Spinal cord (tissue), 10 donors: ENCODE measurements around the gene EEFSEC. TPM values are rescaled to one million over a fixed set of nuclear protein-coding genes. Genes with fewer than 3 reads are reported as not detected.

Experiments
- DNase-seq, 6 donors: peaks; one replicate each; pipeline versions ENCODE4 v3.0.0 to v3.0.0-alpha.2; 2013 to 2015; ENCODE audit warnings: low spot score in 6 of 6, low read depth in 4 of 6
- H3K27ac ChIP-seq: one replicate; pipeline ENCODE4 v1.5.1; 2013; ENCODE audit warnings: low read depth, low read length, control low read depth
- H3K27me3 ChIP-seq: one replicate; pipeline ENCODE4 v1.6.1; 2013; ENCODE audit warnings: low read length; ENCODE audit not compliant: control insufficient read depth, insufficient read depth
- H3K36me3 ChIP-seq: one replicate; pipeline ENCODE4 v1.6.1; 2013; ENCODE audit warnings: low read length; ENCODE audit not compliant: control insufficient read depth, insufficient read depth
- H3K4me1 ChIP-seq: one replicate; pipeline ENCODE4 v1.6.1; 2013; ENCODE audit warnings: low read length; ENCODE audit not compliant: control insufficient read depth, insufficient read depth
- H3K4me3 ChIP-seq: one replicate; pipeline ENCODE4 v1.5.1; 2013; ENCODE audit warnings: low read depth, low read length, control low read depth
- H3K9me3 ChIP-seq: one replicate; pipeline ENCODE4 v1.6.1; 2013; ENCODE audit warnings: low read length; ENCODE audit not compliant: control insufficient read depth, insufficient read depth
- WGBS: methylation state at CpG from one replicate; pipeline ENCODE4 v1.1.5; 2013; ENCODE audit warnings: missing lambda C conversion rate; ENCODE audit not compliant: insufficient coverage; 5-methylcytosine and 5-hydroxymethylcytosine counted together
- polyA plus RNA-seq, 2 donors: library from polyadenylated mRNA; unstranded; fragments of 120-200 nt; gene quantifications; one replicate each; pipeline ENCODE4 v1.2.1, GENCODE V29; 2013; ENCODE audit not compliant: insufficient read length in 2 of 2
- total RNA-seq, 2 donors: library from RNA; depleted of rRNA in 1 of 2; stranded (reverse); fragments of 120-200 nt in 1 of 2; fragments of >200 nt in 1 of 2; gene quantifications; one replicate each; pipeline versions ENCODE4 v1.2.3 to v1.2.4, GENCODE V29; 2013 to 2014
- donor health status: healthy.

The EEFSEC gene
- total and polyA plus RNA-seq, 4 donors: 6.4 to 29.1 (median 18.3) TPM

- DNase-seq: no peak
- H3K9me3 ChIP-seq: no peaks in the 10 kb centered on the region
- peaks cover 23% of the 10 kb centered on the region for H3K36me3 ChIP-seq
- H3K4me3 ChIP-seq: no peak overlapping the region
- H3K27ac ChIP-seq: no peak overlapping the region
- 90% methylated on average over 12 of the region's 17 CpGs for WGBS
- peaks cover 29% of the 10 kb centered on the region for H3K4me1 ChIP-seq
- no peaks in the 10 kb centered on the region for H3K27me3 ChIP-seq
These were observed 170.2 kb downstream of the EEFSEC start for GRCh38 chr3:128323206-128324081.

- peaks cover 21% of the 10 kb centered on the region for H3K36me3 ChIP-seq
- H3K27me3 ChIP-seq: no peaks in the 10 kb centered on the region
- no peak for DNase-seq
- no peak overlapping the region for H3K27ac ChIP-seq
- no peaks in the 10 kb centered on the region for H3K9me3 ChIP-seq
- WGBS: 81% methylated on average over 6 of the region's 8 CpGs
- H3K4me1 ChIP-seq: peaks cover 31% of the 10 kb centered on the region
- no peak overlapping the region for H3K4me3 ChIP-seq
These were observed 171.8 kb downstream of the EEFSEC start for GRCh38 chr3:128324911-128325592.

- 67% methylated on average over 1 of the region's 4 CpGs for WGBS
- H3K36me3 ChIP-seq: peaks cover 19% of the 10 kb centered on the region
- DNase-seq: no peak
These were observed 173.0 kb downstream of the EEFSEC start for GRCh38 chr3:128326051-128326823.

GRCh38 chr3:128327606-128328031 lies 174.3 kb downstream of the EEFSEC start:
- no peak for DNase-seq
- Histone ChIP-seq H3K36me3 (peaks cover 15% of the 10 kb centered on the region), H3K9me3 (no peaks in the 10 kb centered on the region), H3K4me3 (no peak overlapping the region), H3K4me1 (peaks cover 17% of the 10 kb centered on the region), H3K27ac (no peak overlapping the region), H3K27me3 (no peaks in the 10 kb centered on the region)
- 93% methylated on average over 6 of the region's 6 CpGs for WGBS

More at GRCh38 chr3:128326051-128326823, 173.0 kb downstream of the EEFSEC start:
- Histone ChIP-seq H3K4me1 (peaks cover 24% of the 10 kb centered on the region), H3K4me3 (no peak overlapping the region), H3K9me3 (no peaks in the 10 kb centered on the region), H3K27ac (no peak overlapping the region), H3K27me3 (no peaks in the 10 kb centered on the region)

GRCh38 chr3:128328546-128329458 lies 175.5 kb downstream of the EEFSEC start:
- H3K9me3 ChIP-seq: no peaks in the 10 kb centered on the region
- H3K36me3 ChIP-seq: peaks cover 13% of the 10 kb centered on the region
- no peak for DNase-seq
- no peak overlapping the region for H3K27ac ChIP-seq
- peaks cover 11% of the 10 kb centered on the region for H3K4me1 ChIP-seq
- no peak overlapping the region for H3K4me3 ChIP-seq
- 79% methylated on average over 5 of the region's 12 CpGs for WGBS
- H3K27me3 ChIP-seq: no peaks in the 10 kb centered on the region

- Histone ChIP-seq H3K9me3 (no peaks in the 10 kb centered on the region), H3K4me3 (no peak overlapping the region), H3K27me3 (no peaks in the 10 kb centered on the region), H3K4me1 (peaks cover 10% of the 10 kb centered on the region), H3K27ac (no peak overlapping the region), H3K36me3 (peaks cover 12% of the 10 kb centered on the region)
- no peak for DNase-seq
- 92% methylated on average over 6 of the region's 6 CpGs for WGBS
These were observed 176.4 kb downstream of the EEFSEC start for GRCh38 chr3:128329491-128330213.

GRCh38 chr3:128330214-128330842 lies 177.0 kb downstream of the EEFSEC start:
- WGBS: 64% methylated on average over 13 of the region's 13 CpGs
- DNase-seq: no peak
- peaks cover 11% of the 10 kb centered on the region for H3K4me1 ChIP-seq
- no peak overlapping the region for H3K27ac ChIP-seq
- H3K4me3 ChIP-seq: no peak overlapping the region
- no peaks in the 10 kb centered on the region for H3K9me3 ChIP-seq
- peaks cover 15% of the 10 kb centered on the region for H3K36me3 ChIP-seq
- no peaks in the 10 kb centered on the region for H3K27me3 ChIP-seq

GRCh38 chr3:128334086-128334645 lies 180.9 kb downstream of the EEFSEC start:
- Histone ChIP-seq H3K27me3 (no peaks in the 10 kb centered on the region), H3K27ac (no peak overlapping the region), H3K36me3 (peaks cover 8% of the 10 kb centered on the region), H3K4me1 (peaks cover 27% of the 10 kb centered on the region), H3K4me3 (no peak overlapping the region), H3K9me3 (no peaks in the 10 kb centered on the region)
- 85% methylated on average over 7 of the region's 8 CpGs for WGBS
- no peak for DNase-seq
